B cell (primary cell): ENCODE data around the gene MYO18A.

Experiments used
- CTCF ChIP-seq: fragments of 200-600 bp; IDR thresholded peaks from one replicate; pipeline ENCODE4 v1.8.0; 2022; ENCODE audit warnings: antibody characterized with exemption, mild to moderate bottlenecking
- EZH2 ChIP-seq: IDR thresholded peaks from 2 replicates; pipeline ENCODE4 v1.6.1; 2012; ENCODE audit warnings: borderline replicate concordance, low read depth, mild to moderate bottlenecking, moderate library complexity, low read length; ENCODE audit not compliant: insufficient read depth, poor library complexity, severe bottlenecking

- no peak for TF ChIP-seq EZH2
- no peak for TF ChIP-seq CTCF
Observed at GRCh38 chr17:29149431-29150064, 30.6 kb downstream of the MYO18A start.
